Esophagus muscularis mucosa (tissue), 4 donors: ENCODE data around the gene PALS1. TPM values are rescaled to one million over a fixed set of nuclear protein-coding genes. Genes with fewer than 3 reads are reported as not detected.
A peak's percentile ranks its signal among the peaks of the same experiment; 100 is the strongest.

Experiments used
- DNase-seq: peaks from one replicate; pipeline ENCODE4 v3.0.0-alpha.2; 2017; ENCODE audit errors: extremely low spot score
- H3K27ac ChIP-seq, 4 donors: fragments of 200-600 bp; sonication (generic); replicated peaks in 1 of 4; 1 replicate in 3 of 4; 2 replicates in 1 of 4; pipeline ENCODE4 v1.5.1; 2016 to 2019; ENCODE audit warnings: mild to moderate bottlenecking in 1 of 4
- H3K27me3 ChIP-seq, 4 donors: fragments of 200-600 bp; sonication (generic); one replicate each; pipeline versions ENCODE4 v1.5.1 to v1.6.0; 2016 to 2019
- H3K36me3 ChIP-seq, 4 donors: fragments of 200-600 bp; sonication (generic); one replicate each; pipeline ENCODE4 v1.5.1; 2016 to 2019
- H3K4me1 ChIP-seq, 4 donors: fragments of 200-600 bp; sonication (generic); one replicate each; pipeline ENCODE4 v1.5.1; 2016 to 2019
- H3K4me3 ChIP-seq, 4 donors: fragments of 200-600 bp; sonication (generic); 1 replicate in 2 of 4; 2 replicates in 2 of 4; pipeline ENCODE4 v1.5.1; 2016 to 2019; ENCODE audit warnings: mild to moderate bottlenecking in 4 of 4, moderate library complexity in 1 of 4
- H3K9me3 ChIP-seq, 4 donors: fragments of 200-600 bp; sonication (generic); 1 replicate in 3 of 4; 2 replicates in 1 of 4; pipeline ENCODE4 v1.5.1; 2016 to 2019
- EP300 ChIP-seq: sonication (generic); formaldehyde crosslinking; IDR thresholded peaks from one replicate; pipeline ENCODE4 v1.6.1; 2017; ENCODE audit warnings: antibody characterized with exemption
- POLR2A ChIP-seq: fragments of 450-650 bp; IDR thresholded peaks from one replicate; pipeline ENCODE4 v1.6.1; 2017; ENCODE audit warnings: antibody characterized with exemption, moderate library complexity, mild to moderate bottlenecking, low read depth
- POLR2AphosphoS5 ChIP-seq, 2 donors: sonication (generic); formaldehyde crosslinking; IDR thresholded peaks; one replicate each; pipeline ENCODE4 v1.6.1; 2017; ENCODE audit warnings: antibody characterized with exemption in 2 of 2
- WGBS: methylation state at CpG from one replicate; pipeline ENCODE4 v1.1.5; 2018; 5-methylcytosine and 5-hydroxymethylcytosine counted together
- intact Hi-C: fragments of 100-400 bp; cut with DNase I; formaldehyde crosslinking; loops from one replicate; pipeline ENCODE4 v1.15.1; 2023
- total RNA-seq, 4 donors: library from RNA; depleted of rRNA; stranded (reverse); fragments of >200 nt; gene quantifications; one replicate each; pipeline versions ENCODE4 v1.1.0 to v1.2.1, GENCODE V29; 2016
- TF ChIP-seq, protein P1 (sequence below), 3 experiments: fragments of 200-600 bp in 2 of 3; fragments of 450-650 bp in 1 of 3; sonication (generic) in 2 of 3; IDR thresholded peaks; one replicate each; pipeline ENCODE4 v1.5.1; 2017 to 2019; ENCODE audit warnings: antibody characterized with exemption in 3 of 3, mild to moderate bottlenecking in 2 of 3, moderate library complexity in 1 of 3

PALS1 gene
- total RNA-seq, 4 donors from 2014 or later: 17.6 to 25.4 (median 19.6) TPM

DNA sequence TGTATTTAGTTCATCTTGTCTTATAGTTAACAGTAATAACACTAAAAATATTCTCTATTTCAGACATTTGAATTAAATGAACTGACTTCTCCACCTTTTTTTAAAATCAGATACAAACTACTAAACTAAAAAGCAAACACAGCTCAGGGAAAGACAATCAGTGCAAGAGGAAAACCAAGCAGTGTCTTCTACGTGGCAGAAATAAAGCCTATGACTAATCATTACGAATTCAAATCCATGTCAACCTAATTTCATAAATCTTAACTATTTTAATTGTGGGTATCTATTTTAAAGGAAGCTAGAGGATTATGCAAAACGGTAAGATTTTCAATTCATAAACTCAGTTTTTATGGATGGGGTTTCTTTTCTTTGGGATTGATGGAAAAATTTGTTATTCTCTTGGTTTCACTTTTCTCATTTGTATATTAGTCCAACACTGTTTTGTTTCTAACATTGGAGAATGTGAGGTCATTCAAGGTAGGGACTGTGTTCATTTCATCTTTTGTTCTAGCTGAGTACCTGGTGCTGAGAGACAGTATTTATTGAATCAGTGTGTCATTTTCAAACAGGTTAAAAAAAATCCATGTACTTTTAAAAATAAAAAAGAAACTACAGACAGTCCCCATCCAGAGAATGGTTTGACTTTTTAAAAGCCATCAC is 12.8 kb upstream of the PALS1 start:
- H3K27ac ChIP-seq: no peak overlapping the region
- TF ChIP-seq EP300: no peak
- TF ChIP-seq POLR2A: no peak
- no peak for TF ChIP-seq POLR2AphosphoS5 (IDR thresholded peaks at IDR 0.05)
- TF ChIP-seq, protein P1, sequence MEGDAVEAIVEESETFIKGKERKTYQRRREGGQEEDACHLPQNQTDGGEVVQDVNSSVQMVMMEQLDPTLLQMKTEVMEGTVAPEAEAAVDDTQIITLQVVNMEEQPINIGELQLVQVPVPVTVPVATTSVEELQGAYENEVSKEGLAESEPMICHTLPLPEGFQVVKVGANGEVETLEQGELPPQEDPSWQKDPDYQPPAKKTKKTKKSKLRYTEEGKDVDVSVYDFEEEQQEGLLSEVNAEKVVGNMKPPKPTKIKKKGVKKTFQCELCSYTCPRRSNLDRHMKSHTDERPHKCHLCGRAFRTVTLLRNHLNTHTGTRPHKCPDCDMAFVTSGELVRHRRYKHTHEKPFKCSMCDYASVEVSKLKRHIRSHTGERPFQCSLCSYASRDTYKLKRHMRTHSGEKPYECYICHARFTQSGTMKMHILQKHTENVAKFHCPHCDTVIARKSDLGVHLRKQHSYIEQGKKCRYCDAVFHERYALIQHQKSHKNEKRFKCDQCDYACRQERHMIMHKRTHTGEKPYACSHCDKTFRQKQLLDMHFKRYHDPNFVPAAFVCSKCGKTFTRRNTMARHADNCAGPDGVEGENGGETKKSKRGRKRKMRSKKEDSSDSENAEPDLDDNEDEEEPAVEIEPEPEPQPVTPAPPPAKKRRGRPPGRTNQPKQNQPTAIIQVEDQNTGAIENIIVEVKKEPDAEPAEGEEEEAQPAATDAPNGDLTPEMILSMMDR (IDR thresholded peaks at IDR 0.05): no peak
- no peaks in the 10 kb centered on the region for H3K9me3 ChIP-seq
- no peak for DNase-seq
- intact Hi-C loops: no loop called here
- H3K4me3 ChIP-seq: peak overlapping the region in 1 of 4 donors; percentile 15
- peaks cover 0 to 30% (median 24%) of the 10 kb centered on the region in 4 donors for H3K4me1 ChIP-seq
- no peaks in the 10 kb centered on the region for H3K36me3 ChIP-seq
- WGBS: 72% methylated on average over 3 of the region's 3 CpGs
- H3K27me3 ChIP-seq: no peaks in the 10 kb centered on the region

- Histone ChIP-seq H3K4me1 (peaks cover 0 to 12% (median 4%) of the 10 kb centered on the region in 4 donors), H3K36me3 (no peaks in the 10 kb centered on the region), H3K4me3 (no peak overlapping the region), H3K9me3 (no peaks in the 10 kb centered on the region), H3K27ac (peak overlapping the region in 1 of 4 donors; percentile 2), H3K27me3 (no peaks in the 10 kb centered on the region)
- intact Hi-C loops: loop anchor here (10.0 kb wide), 1 partner anchor 53 kb away; no protein-coding TSS in a partner anchor
- WGBS: 96% methylated on average over 2 of the region's 2 CpGs
- DNase-seq: no peak
- TF ChIP-seq, protein P1 (IDR thresholded peaks at IDR 0.05): no peak
- TF ChIP-seq EP300 (no peak), POLR2A (no peak), POLR2AphosphoS5 (IDR thresholded peaks at IDR 0.05) (no peak)
Measured at GRCh38 chr14:67232066-67232465, 9.2 kb upstream of the PALS1 start.

DNA sequence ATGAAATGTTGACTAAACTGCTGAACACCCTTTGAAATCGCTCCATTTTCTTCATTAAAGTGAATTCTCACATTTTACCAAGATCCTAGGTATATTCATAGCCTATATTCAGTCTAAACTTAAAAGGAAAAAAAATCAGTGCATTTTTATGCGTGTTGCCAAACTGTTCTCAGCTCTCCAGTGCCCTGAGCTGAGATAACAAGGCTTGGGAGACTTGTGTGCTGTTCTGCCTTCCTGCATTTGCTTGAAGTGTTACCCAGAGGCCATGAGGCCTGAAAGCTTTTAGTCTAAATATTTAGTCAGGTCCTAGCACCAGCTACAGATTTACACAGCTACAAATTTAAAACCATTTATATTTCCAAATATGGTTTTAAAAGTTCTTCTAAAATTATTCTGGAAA is 8.6 kb upstream of the PALS1 start:
- H3K36me3 ChIP-seq: no peaks in the 10 kb centered on the region
- peak overlapping the region in 1 of 4 donors; percentile 2 for H3K27ac ChIP-seq
- 53% methylated on average over 2 of the region's 2 CpGs for WGBS
- DNase-seq: no peak
- no peaks in the 10 kb centered on the region for H3K27me3 ChIP-seq
- H3K9me3 ChIP-seq: no peaks in the 10 kb centered on the region
- TF ChIP-seq, protein P1 (IDR thresholded peaks at IDR 0.05): no peak
- TF ChIP-seq POLR2AphosphoS5 (IDR thresholded peaks at IDR 0.05): no peak
- no peak for TF ChIP-seq EP300
- no peak for TF ChIP-seq POLR2A
- no peak overlapping the region for H3K4me3 ChIP-seq
- intact Hi-C loops: loop anchor here (10.0 kb wide), 1 partner anchor 52 kb away; no protein-coding TSS in a partner anchor
- H3K4me1 ChIP-seq: peaks cover 0 to 12% (median 4%) of the 10 kb centered on the region in 4 donors

DNA sequence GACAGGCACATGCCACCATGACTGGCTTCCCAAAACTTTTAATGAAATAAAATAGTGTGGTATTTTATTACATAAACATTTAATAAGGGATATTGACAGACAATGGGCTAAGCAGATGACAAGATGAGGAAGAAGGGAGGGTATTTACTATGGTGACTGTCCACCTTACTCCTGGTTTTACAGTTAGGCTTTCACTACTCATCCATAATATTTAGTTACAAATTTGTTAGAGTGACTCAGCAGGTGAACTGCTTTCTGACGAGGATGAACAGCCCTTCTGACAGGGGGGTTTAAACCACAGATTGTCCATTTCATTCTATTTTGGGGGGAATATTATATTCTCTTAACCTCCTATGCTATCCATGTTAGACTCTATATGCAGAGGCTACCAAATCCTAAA is 3.6 kb upstream of the PALS1 start:
- TF ChIP-seq, protein P1 (IDR thresholded peaks at IDR 0.05): no peak
- TF ChIP-seq POLR2A: no peak
- no peak for TF ChIP-seq EP300
- no peak for TF ChIP-seq POLR2AphosphoS5 (IDR thresholded peaks at IDR 0.05)
- WGBS: 82% methylated on average over 1 of the region's 1 CpG
- intact Hi-C loops: loop anchor here (2.0 to 10.0 kb wide), 2 partner anchors 47 to 69 kb away; no protein-coding TSS in a partner anchor

More for the DNA sequence above, 3.6 kb upstream of the PALS1 start:
- H3K9me3 ChIP-seq: no peaks in the 10 kb centered on the region
- H3K27me3 ChIP-seq: no peaks in the 10 kb centered on the region
- H3K4me1 ChIP-seq: peaks cover 9 to 14% (median 10%) of the 10 kb centered on the region in 4 donors
- H3K36me3 ChIP-seq: no peaks in the 10 kb centered on the region
- H3K4me3 ChIP-seq: no peak overlapping the region
- no peak overlapping the region for H3K27ac ChIP-seq
- no peak for DNase-seq
